DND-41 (cell line): ENCODE measurements around the gene NUDT3.
A peak's percentile ranks its signal among the peaks of the same experiment; 100 is the strongest.

Source experiments
- ATAC-seq: fragments of 200-7000 bp; cut with Tn5 transposase; 3 replicates; pipeline ENCODE4 v1.9.1; 2021; ENCODE audit warnings: low read depth; ENCODE audit not compliant: insufficient read depth
- DNase-seq: peaks from one replicate; pipeline ENCODE4 v3.0.0-alpha.2; 2020
- H2AFZ ChIP-seq: 2 replicates; pipeline ENCODE4 v1.6.0; 2012; ENCODE audit warnings: low read depth, low read length
- H3K27ac ChIP-seq: 2 replicates; pipeline ENCODE4 v1.5.1; 2012; ENCODE audit warnings: low read length, inconsistent platforms
- H3K27me3 ChIP-seq: fragments of 200-600 bp; sonication (generic); 2 replicates; pipeline ENCODE4 v1.6.0; 2012; ENCODE audit warnings: low read length, mild to moderate bottlenecking, inconsistent platforms; ENCODE audit not compliant: insufficient read depth, poor library complexity
- H3K36me3 ChIP-seq: 2 replicates; pipeline ENCODE4 v1.5.1; 2012; ENCODE audit warnings: low read length, inconsistent platforms; ENCODE audit not compliant: insufficient read depth
- H3K4me1 ChIP-seq: 2 replicates; pipeline ENCODE4 v1.5.1; 2012; ENCODE audit warnings: mild to moderate bottlenecking, low read length; ENCODE audit not compliant: insufficient read depth
- H3K4me2 ChIP-seq: 2 replicates; pipeline ENCODE4 v1.6.0; 2012; ENCODE audit warnings: mild to moderate bottlenecking, moderate library complexity, low read length, inconsistent platforms; ENCODE audit not compliant: insufficient read depth
- H3K4me3 ChIP-seq, 2 experiments: fragments of 200-600 bp in 1 of 2; shearing (Covaris generic) in 1 of 2; 2 replicates each; pipeline ENCODE4 v1.5.1; 2012 to 2016; ENCODE audit warnings: inconsistent platforms in 2 of 2, low read length in 2 of 2, mild to moderate bottlenecking in 2 of 2, low read depth in 1 of 2, moderate library complexity in 1 of 2
- H3K79me2 ChIP-seq: 2 replicates; pipeline ENCODE4 v1.6.0; 2012; ENCODE audit warnings: low read length, inconsistent platforms; ENCODE audit not compliant: insufficient read depth
- H3K9ac ChIP-seq: 2 replicates; pipeline ENCODE4 v1.6.0; 2012; ENCODE audit warnings: low read depth, mild to moderate bottlenecking, inconsistent platforms, low read length, moderate library complexity
- H3K9me3 ChIP-seq: 2 replicates; pipeline ENCODE4 v1.5.1; 2012; ENCODE audit warnings: low read length, moderate library complexity, mild to moderate bottlenecking, inconsistent platforms; ENCODE audit not compliant: insufficient read depth, severe bottlenecking
- H4K20me1 ChIP-seq: 2 replicates; pipeline ENCODE4 v1.6.0; 2012; ENCODE audit warnings: low read length; ENCODE audit not compliant: insufficient read depth
- EZH2 ChIP-seq: IDR thresholded peaks from 3 replicates; pipeline ENCODE4 v1.6.1; 2012; ENCODE audit warnings: borderline replicate concordance, low read depth, mild to moderate bottlenecking, moderate library complexity, low read length, inconsistent platforms; ENCODE audit not compliant: severe bottlenecking
- TF ChIP-seq, protein P1 (sequence below): IDR thresholded peaks from 2 replicates; pipeline ENCODE4 v1.5.1; 2012; ENCODE audit warnings: borderline replicate concordance, low read length, moderate library complexity, mild to moderate bottlenecking; ENCODE audit not compliant: poor library complexity, severe bottlenecking; ENCODE audit errors: extremely low read depth

NUDT3 gene

DNA sequence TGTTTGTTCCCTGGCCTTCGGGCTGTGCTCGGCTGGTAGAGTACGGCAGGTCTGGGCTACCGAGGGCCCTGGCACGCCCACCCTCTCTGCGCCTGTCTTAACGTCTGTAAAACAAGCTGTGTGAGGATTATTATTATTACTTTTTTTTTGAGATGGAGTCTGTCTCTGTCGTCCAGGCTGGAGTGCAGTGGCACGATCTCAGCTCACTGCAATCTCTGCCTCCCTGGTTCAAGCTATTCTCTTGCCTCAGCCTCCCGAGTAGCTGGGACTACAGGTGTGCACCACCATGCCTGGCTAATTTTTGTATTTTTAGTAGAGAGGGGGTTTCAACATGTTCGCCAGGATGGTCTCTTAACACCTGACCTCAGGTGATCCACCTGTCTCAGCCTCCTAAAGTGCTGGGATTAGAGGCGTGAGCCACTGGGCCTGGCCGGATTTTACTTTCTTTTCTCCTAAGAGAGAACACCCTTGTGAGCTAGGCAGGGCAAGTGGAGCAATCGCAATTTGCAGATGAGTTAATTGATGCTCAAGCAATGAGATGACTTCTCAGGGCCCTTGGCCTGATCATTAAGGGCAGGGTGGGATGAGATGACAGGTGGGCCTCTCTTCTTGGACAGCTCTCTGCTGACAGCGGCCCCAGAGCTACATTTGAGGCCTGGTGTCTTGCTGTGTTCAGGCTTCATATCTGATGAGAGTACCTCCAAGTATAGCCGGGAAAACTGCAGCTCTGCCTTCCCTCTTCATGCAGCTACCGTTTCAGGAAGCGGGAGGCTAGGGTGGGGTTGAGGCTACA is 142.8 kb downstream of the NUDT3 start:
- Histone ChIP-seq H3K9ac (peak overlapping the region; percentile 81), H3K4me3 (peak overlapping the region; percentile 77 to 97; a peak in 3 of 4 replicates), H3K9me3 (no peaks in the 10 kb centered on the region), H3K36me3 (peaks cover 15% of the 10 kb centered on the region; the same call in 1 of the 2 replicates), H3K79me2 (peaks cover 5% of the 10 kb centered on the region), H3K4me1 (peaks cover 27% of the 10 kb centered on the region), H3K27ac (peak overlapping the region; percentile 84), H4K20me1 (peaks cover 21% of the 10 kb centered on the region), H2AFZ (peak overlapping the region; percentile 97), H3K27me3 (no peaks in the 10 kb centered on the region), H3K4me2 (peak overlapping the region; percentile 100)
- DNase-seq: no peak
- TF ChIP-seq EZH2: no peak
- TF ChIP-seq, protein P1, sequence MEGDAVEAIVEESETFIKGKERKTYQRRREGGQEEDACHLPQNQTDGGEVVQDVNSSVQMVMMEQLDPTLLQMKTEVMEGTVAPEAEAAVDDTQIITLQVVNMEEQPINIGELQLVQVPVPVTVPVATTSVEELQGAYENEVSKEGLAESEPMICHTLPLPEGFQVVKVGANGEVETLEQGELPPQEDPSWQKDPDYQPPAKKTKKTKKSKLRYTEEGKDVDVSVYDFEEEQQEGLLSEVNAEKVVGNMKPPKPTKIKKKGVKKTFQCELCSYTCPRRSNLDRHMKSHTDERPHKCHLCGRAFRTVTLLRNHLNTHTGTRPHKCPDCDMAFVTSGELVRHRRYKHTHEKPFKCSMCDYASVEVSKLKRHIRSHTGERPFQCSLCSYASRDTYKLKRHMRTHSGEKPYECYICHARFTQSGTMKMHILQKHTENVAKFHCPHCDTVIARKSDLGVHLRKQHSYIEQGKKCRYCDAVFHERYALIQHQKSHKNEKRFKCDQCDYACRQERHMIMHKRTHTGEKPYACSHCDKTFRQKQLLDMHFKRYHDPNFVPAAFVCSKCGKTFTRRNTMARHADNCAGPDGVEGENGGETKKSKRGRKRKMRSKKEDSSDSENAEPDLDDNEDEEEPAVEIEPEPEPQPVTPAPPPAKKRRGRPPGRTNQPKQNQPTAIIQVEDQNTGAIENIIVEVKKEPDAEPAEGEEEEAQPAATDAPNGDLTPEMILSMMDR: no peak
- ATAC-seq: peak; percentile 54

DNA sequence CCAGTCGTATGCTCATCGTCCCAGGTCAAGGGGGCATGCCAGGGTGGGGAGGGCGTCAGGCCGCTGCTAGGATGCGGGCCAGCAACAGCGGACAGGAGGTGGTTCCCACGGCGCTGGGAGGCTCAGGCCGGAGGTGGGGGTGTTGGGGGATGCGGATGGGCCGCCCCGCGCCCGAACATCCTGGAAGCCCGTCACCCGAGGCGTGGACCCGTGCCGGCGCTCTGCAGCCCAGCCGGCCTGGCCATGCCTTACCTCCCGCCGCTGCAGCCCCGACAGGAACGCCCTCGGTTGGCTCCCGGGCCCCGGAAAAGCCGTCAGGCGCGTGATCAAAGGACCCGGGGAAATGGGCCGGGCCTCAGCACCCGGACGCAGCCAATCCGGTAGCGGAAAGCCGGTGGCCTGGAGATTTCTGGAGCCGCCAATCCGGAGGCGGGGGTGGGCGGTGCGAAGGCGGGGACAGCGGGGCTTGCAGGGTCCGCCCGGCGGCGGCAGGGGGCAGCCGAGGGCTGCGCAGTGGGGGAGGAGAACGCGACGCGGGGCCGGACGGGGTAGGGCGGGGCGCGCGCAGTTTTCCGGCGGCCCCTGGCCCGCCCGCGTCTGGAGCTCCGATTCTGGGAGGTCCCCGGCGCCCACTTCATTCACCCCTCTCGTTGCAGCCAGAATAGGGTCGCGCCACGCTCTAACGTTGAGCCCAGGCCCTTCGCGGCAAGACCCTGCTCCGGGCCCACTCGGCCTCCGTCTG is 143.6 kb downstream of the NUDT3 start, which contains the start of gene SMIM29:
SMIM29 (minus strand) TSS at position 280 of the 742 bp plus-strand sequence. CDS start 1,215 bp downstream, outside the sequence.
- Histone ChIP-seq H3K36me3 (peaks cover 23% of the 10 kb centered on the region), H2AFZ (peak within 1 kb of the TSS; percentile 97), H3K4me3 (peak within 1 kb of the TSS; percentile 77 to 97), H3K4me1 (peaks cover 27% of the 10 kb centered on the region), H3K4me2 (peak within 1 kb of the TSS; percentile 100), H3K27me3 (no peaks in the 10 kb centered on the region), H3K27ac (peak within 1 kb of the TSS; percentile 90), H3K9me3 (no peaks in the 10 kb centered on the region), H3K9ac (peak within 1 kb of the TSS; percentile 81), H4K20me1 (peaks cover 28% of the 10 kb centered on the region), H3K79me2 (peaks cover 5% of the 10 kb centered on the region)
- ATAC-seq (peak; percentile 85), DNase-seq (peak; percentile 98)
- TF ChIP-seq, protein P1: peak; percentile 92
- no peak for TF ChIP-seq EZH2

DNA sequence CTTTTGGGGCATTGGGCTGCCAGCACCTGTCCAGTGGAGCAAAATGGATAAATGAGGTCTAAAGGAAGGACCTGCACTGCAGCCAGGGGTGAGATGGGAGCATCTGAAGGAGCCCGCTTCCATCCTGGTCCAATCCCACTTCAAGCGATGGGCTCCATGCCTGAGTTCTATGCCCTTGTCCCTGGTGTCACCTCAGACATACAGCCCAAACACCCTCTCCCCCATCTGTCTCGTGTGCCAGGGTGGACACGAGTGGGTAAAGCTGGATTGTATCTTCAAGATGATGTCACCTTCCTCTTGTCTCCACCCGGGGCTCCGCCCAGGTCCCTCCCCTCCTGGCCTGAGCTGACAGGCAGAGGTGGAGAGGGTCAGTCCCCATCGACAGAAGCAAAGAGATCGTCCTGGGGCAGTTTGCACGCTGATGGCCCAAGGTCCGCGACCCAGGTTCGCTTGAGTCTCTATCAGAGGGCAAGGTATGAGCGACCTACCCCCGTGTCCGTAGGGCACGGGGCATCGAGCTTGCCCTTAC is 144.2 kb downstream of the NUDT3 start:
- peak overlapping the region; percentile 90 for H3K27ac ChIP-seq
- peak overlapping the region; percentile 100 for H3K4me2 ChIP-seq
- ATAC-seq: no peak
- peaks cover 27% of the 10 kb centered on the region for H3K4me1 ChIP-seq
- H3K4me3 ChIP-seq: peak overlapping the region; percentile 53 to 97
- TF ChIP-seq EZH2: no peak
- TF ChIP-seq, protein P1: no peak
- no peak for DNase-seq
- peaks cover 7% of the 10 kb centered on the region for H3K79me2 ChIP-seq
- H3K36me3 ChIP-seq: peaks cover 29% of the 10 kb centered on the region
- peaks cover 34% of the 10 kb centered on the region for H4K20me1 ChIP-seq
- no peaks in the 10 kb centered on the region for H3K9me3 ChIP-seq
- no peaks in the 10 kb centered on the region for H3K27me3 ChIP-seq
- peak overlapping the region; percentile 77 for H2AFZ ChIP-seq
- peak overlapping the region; percentile 81 for H3K9ac ChIP-seq
